Natural killer cell (primary cell): ENCODE data around the gene CDK13. TPM values are rescaled to one million over a fixed set of nuclear protein-coding genes. Genes with fewer than 3 reads are reported as not detected.

Experiments
- ATAC-seq, 3 donors: fragments of 150-1000 bp in 2 of 3; fragments of 200-7000 bp in 1 of 3; cut with Tn5 transposase; 1 replicate in 1 of 3; 2 replicates in 2 of 3; pipeline ENCODE4 v1.10.0; 2021; ENCODE audit warnings: mild to moderate bottlenecking in 2 of 3, moderate library complexity in 2 of 3
- DNase-seq, 2 donors: peaks; one replicate each; pipeline versions ENCODE4 v3.0.0 to v3.0.0-alpha.2; 2013 to 2021; ENCODE audit warnings: mixed read lengths in 1 of 2
- H3K27ac ChIP-seq: one replicate; pipeline ENCODE4 v1.5.1; 2013; ENCODE audit warnings: mild to moderate bottlenecking, low read length
- H3K27me3 ChIP-seq: one replicate; pipeline ENCODE4 v1.6.1; 2013; ENCODE audit warnings: low read length; ENCODE audit not compliant: control insufficient read depth, insufficient read depth
- H3K36me3 ChIP-seq: one replicate; pipeline ENCODE4 v1.6.1; 2013; ENCODE audit warnings: low read length; ENCODE audit not compliant: control insufficient read depth, insufficient read depth
- H3K4me1 ChIP-seq: one replicate; pipeline ENCODE4 v1.6.1; 2013; ENCODE audit warnings: low read length; ENCODE audit not compliant: control insufficient read depth, insufficient read depth
- H3K4me3 ChIP-seq: one replicate; pipeline ENCODE4 v1.5.1; 2013; ENCODE audit warnings: low read length
- H3K9me3 ChIP-seq: one replicate; pipeline ENCODE4 v1.6.1; 2013; ENCODE audit warnings: low read length; ENCODE audit not compliant: control insufficient read depth, insufficient read depth
- H3K27ac Mint-ChIP-seq, 2 donors: one replicate each; pipeline ENCODE4 v1.8.0; 2022; ENCODE audit warnings: mild to moderate bottlenecking in 2 of 2, mixed read lengths in 2 of 2, moderate library complexity in 1 of 2
- H3K27me3 Mint-ChIP-seq, 2 donors: one replicate each; pipeline ENCODE4 v1.8.0; 2022; ENCODE audit warnings: low read depth in 2 of 2, mixed read lengths in 2 of 2
- H3K36me3 Mint-ChIP-seq: one replicate; pipeline ENCODE4 v1.8.0; 2022; ENCODE audit warnings: mixed read lengths
- H3K4me1 Mint-ChIP-seq, 2 donors: one replicate each; pipeline ENCODE4 v1.8.0; 2022; ENCODE audit warnings: mixed read lengths in 2 of 2
- H3K4me3 Mint-ChIP-seq: one replicate; pipeline ENCODE4 v1.8.0; 2022; ENCODE audit warnings: mild to moderate bottlenecking, moderate library complexity, mixed read lengths
- H3K9me3 Mint-ChIP-seq, 2 donors: one replicate each; pipeline ENCODE4 v1.8.0; 2022; ENCODE audit warnings: mixed read lengths in 2 of 2
- WGBS: methylation state at CpG from one replicate; pipeline ENCODE4 v1.1.7; 2013; ENCODE audit warnings: missing lambda C conversion rate; ENCODE audit not compliant: insufficient coverage; 5-methylcytosine and 5-hydroxymethylcytosine counted together
- intact Hi-C: fragments of 100-400 bp; cut with micrococcal nuclease; formaldehyde crosslinking; loops from one replicate; pipeline ENCODE4 v1.14.2; 2022
- total RNA-seq, 4 donors: library from RNA; stranded (reverse); fragments of 120-200 nt in 1 of 4; gene quantifications; one replicate each; pipeline versions ENCODE4 v1.2.3 to v1.2.4, GENCODE V29; 2013 to 2022
- TF ChIP-seq, protein P1 (sequence below): fragments of 200-600 bp; IDR thresholded peaks from one replicate; pipeline ENCODE4 v1.8.0; 2022; ENCODE audit warnings: antibody characterized with exemption

CDK13 gene
- total RNA-seq, 3 donors from 2014 or later (not counting 1 experiment from before 2014, with no cell fraction given), result 149 to 179 (median 163) TPM

DNA sequence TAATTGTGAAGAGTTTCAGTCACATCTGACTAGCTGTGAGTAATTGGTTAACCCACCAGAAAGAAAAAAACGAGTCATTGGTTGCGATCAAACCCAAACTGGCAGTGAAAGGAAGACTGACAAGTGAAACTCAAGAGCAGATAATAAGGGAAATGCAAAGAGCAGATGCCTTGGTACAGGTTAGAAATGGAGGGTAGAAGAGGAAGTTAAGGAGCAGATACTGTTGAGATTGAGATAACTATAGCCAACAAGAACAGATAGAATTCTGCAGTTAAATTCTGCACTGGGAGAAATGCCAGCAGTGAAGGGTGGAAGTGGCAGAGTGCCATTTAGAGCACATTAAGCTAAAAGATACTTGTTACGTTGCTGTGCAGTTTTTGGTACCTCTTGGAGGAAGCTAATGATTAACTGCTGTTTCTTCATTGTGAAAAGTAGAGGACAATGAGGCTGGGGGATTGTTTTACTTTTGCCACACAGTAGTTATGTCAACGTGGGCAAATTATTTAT lies 65.8 kb downstream of the CDK13 start:
- no peaks in the 10 kb centered on the region for H3K4me1 ChIP-seq
- Mint-ChIP-seq H3K4me3 (no peak overlapping the region), H3K9me3 (no peaks in the 10 kb centered on the region), H3K27ac (peak overlapping the region; percentile 4 to 49), H3K27me3 (no peaks in the 10 kb centered on the region), H3K36me3 (no peaks in the 10 kb centered on the region), H3K4me1 (peaks cover 29 to 34% of the 10 kb centered on the region in 2 donors)
- peak; percentile 18 to 46 (median 24) for ATAC-seq
- 20% methylated on average over 4 of the region's 4 CpGs for WGBS
- H3K27me3 ChIP-seq, result no peaks in the 10 kb centered on the region
- TF ChIP-seq, protein P1, sequence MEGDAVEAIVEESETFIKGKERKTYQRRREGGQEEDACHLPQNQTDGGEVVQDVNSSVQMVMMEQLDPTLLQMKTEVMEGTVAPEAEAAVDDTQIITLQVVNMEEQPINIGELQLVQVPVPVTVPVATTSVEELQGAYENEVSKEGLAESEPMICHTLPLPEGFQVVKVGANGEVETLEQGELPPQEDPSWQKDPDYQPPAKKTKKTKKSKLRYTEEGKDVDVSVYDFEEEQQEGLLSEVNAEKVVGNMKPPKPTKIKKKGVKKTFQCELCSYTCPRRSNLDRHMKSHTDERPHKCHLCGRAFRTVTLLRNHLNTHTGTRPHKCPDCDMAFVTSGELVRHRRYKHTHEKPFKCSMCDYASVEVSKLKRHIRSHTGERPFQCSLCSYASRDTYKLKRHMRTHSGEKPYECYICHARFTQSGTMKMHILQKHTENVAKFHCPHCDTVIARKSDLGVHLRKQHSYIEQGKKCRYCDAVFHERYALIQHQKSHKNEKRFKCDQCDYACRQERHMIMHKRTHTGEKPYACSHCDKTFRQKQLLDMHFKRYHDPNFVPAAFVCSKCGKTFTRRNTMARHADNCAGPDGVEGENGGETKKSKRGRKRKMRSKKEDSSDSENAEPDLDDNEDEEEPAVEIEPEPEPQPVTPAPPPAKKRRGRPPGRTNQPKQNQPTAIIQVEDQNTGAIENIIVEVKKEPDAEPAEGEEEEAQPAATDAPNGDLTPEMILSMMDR, result no peak
- no peaks in the 10 kb centered on the region for H3K9me3 ChIP-seq
- no peak overlapping the region for H3K27ac ChIP-seq
- H3K4me3 ChIP-seq, result no peak overlapping the region
- H3K36me3 ChIP-seq, result peaks cover 21% of the 10 kb centered on the region
- intact Hi-C loops, result no loop called here
- no peak for DNase-seq

GRCh38 chr7:40019558-40019957 lies 69.5 kb downstream of the CDK13 start:
- no peak overlapping the region for H3K27ac Mint-ChIP-seq
- Histone ChIP-seq H3K27me3 (no peaks in the 10 kb centered on the region), H3K36me3 (peaks cover 18% of the 10 kb centered on the region), H3K4me1 (no peaks in the 10 kb centered on the region), H3K4me3 (no peak overlapping the region), H3K27ac (no peak overlapping the region), H3K9me3 (no peaks in the 10 kb centered on the region)
- peaks cover 27 to 34% of the 10 kb centered on the region in 2 donors for H3K4me1 Mint-ChIP-seq
- intact Hi-C loops, result no loop called here
- no peaks in the 10 kb centered on the region for H3K9me3 Mint-ChIP-seq
- H3K36me3 Mint-ChIP-seq, result no peaks in the 10 kb centered on the region
- WGBS, result 92% methylated on average over 4 of the region's 4 CpGs
- ATAC-seq (no peak), DNase-seq (no peak)
- H3K4me3 Mint-ChIP-seq, result no peak overlapping the region
- H3K27me3 Mint-ChIP-seq, result no peaks in the 10 kb centered on the region
- TF ChIP-seq, protein P1, result no peak

DNA sequence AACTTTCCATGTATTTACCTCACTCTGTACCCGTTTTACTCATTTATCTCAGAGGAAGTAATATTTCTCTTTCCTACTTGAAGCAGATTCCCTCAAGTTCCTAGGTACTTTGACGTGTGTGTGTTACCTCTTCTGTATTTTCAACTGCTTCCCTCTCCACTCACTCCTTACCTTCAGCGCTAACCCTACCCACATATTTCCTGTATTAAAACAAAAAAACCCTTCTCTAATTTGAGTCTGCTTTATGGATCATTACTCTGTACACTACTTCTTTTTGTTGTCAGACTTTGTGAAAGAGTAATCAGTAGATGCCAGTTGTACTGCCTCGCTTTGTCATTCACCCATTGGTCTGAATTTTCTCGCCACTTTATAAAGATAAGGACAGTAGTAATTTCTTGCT lies 74.0 kb downstream of the CDK13 start:
- TF ChIP-seq, protein P1, result no peak
- Histone ChIP-seq H3K4me1 (no peaks in the 10 kb centered on the region), H3K36me3 (peaks cover 14% of the 10 kb centered on the region), H3K27ac (no peak overlapping the region), H3K27me3 (no peaks in the 10 kb centered on the region), H3K4me3 (no peak overlapping the region), H3K9me3 (no peaks in the 10 kb centered on the region)
- DNase-seq (no peak), ATAC-seq (no peak)
- Mint-ChIP-seq H3K9me3 (no peaks in the 10 kb centered on the region), H3K27me3 (no peaks in the 10 kb centered on the region), H3K4me1 (peaks cover 29 to 33% of the 10 kb centered on the region in 2 donors), H3K36me3 (no peaks in the 10 kb centered on the region), H3K4me3 (no peak overlapping the region), H3K27ac (peak overlapping the region; percentile 35 to 71)
- WGBS, result 61% methylated on average over 5 of the region's 5 CpGs
- intact Hi-C loops, result no loop called here

DNA sequence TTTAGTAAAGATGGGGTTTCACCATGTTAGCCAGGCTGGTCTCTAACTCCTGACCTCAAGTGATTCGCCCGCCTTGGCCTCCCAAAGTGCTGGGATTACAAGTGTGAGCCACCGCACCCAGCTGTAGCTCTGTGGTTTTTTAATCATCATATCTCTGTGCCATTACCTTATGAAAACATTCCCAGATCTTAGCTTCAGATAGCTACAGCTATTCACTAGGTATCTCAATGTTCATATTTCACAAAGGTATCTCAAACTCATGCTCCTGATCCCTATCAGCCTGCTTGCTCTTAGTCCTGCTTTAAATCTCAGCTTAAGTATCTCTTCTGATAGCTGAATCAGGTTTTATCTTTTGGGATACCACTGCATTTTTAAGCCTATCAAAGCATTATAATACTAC lies 74.8 kb downstream of the CDK13 start:
- Mint-ChIP-seq H3K4me1 (peaks cover 29 to 33% of the 10 kb centered on the region in 2 donors), H3K27me3 (no peaks in the 10 kb centered on the region), H3K36me3 (no peaks in the 10 kb centered on the region), H3K4me3 (no peak overlapping the region), H3K27ac (peak overlapping the region; percentile 35 to 71), H3K9me3 (no peaks in the 10 kb centered on the region)
- Histone ChIP-seq H3K36me3 (peaks cover 8% of the 10 kb centered on the region), H3K27ac (no peak overlapping the region), H3K9me3 (no peaks in the 10 kb centered on the region), H3K4me1 (no peaks in the 10 kb centered on the region), H3K27me3 (no peaks in the 10 kb centered on the region), H3K4me3 (no peak overlapping the region)
- TF ChIP-seq, protein P1, result no peak
- 94% methylated on average over 3 of the region's 3 CpGs for WGBS
- DNase-seq, result no peak
- intact Hi-C loops, result no loop called here
- ATAC-seq, result no peak
